Glomerular endothelial cell (primary cell): ENCODE results near the gene NSMF. TPM values are rescaled to one million over a fixed set of nuclear protein-coding genes. Genes with fewer than 3 reads are reported as not detected.

Experiments used
- DNase-seq: peaks from one replicate; pipeline ENCODE4 v3.0.0-alpha.2; 2011; ENCODE audit warnings: low read depth, low spot score; ENCODE audit errors: extremely low read depth
- total RNA-seq: library from RNA; depleted of rRNA; stranded (reverse); fragments of >200 nt; gene quantifications from 2 replicates; pipeline ENCODE4 v1.2.3, GENCODE V29; 2015

The NSMF gene, protein sequence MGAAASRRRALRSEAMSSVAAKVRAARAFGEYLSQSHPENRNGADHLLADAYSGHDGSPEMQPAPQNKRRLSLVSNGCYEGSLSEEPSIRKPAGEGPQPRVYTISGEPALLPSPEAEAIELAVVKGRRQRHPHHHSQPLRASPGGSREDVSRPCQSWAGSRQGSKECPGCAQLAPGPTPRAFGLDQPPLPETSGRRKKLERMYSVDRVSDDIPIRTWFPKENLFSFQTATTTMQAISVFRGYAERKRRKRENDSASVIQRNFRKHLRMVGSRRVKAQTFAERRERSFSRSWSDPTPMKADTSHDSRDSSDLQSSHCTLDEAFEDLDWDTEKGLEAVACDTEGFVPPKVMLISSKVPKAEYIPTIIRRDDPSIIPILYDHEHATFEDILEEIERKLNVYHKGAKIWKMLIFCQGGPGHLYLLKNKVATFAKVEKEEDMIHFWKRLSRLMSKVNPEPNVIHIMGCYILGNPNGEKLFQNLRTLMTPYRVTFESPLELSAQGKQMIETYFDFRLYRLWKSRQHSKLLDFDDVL
- total RNA-seq: 53.7 and 74.7 TPM in 2 replicates

DNA sequence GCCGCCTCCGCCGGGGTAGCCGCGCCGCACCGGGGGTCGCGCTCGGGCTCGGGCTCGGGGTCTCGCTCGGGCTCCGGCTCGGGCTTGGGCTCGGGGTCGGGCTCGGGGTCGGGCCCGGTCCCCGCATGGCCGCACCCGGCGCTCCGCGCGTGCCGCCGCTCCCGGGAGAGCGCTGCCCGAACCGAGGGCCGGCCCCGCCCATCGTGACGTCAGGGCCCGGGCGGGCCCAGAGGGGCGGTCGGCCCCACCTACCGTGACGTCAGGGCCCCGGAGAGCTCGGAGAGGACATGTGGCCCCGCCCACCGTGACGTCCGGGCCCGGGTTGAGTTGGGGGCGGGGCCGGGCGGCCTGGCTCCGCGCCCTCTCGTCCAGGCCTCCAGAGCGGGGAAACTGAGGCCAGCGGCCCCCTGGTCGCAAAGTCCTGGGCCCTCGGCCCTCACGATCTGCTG lies at the start of gene NSMF:
Gene NSMF (minus strand): TSS at position 183 of the 449 bp plus-strand sequence. CDS start 232 bp downstream, outside the sequence.
- DNase-seq: no peak

DNA sequence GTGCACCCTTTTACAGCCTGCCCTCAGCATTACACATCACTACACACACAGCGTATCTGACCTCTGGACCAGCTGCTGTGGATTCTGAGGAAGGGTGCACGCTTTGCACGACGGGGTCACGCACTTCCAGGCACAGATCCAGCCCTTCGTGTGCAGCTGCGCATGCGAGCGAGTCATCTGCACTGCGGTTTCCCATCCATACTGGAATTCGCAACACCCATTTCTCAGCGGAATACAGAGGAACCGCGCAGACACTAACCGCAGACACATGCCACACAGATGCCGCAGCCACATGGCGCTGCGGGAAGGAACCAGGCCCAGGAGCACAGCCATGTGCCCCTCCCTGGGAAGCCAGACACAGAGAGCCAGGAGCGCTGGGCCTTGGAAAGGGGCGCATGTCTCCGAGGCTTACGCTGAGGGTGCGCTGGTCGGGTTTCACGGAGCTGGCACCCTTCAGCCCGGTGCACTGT lies 47.6 kb upstream of the NSMF start:
- DNase-seq: no peak

DNA sequence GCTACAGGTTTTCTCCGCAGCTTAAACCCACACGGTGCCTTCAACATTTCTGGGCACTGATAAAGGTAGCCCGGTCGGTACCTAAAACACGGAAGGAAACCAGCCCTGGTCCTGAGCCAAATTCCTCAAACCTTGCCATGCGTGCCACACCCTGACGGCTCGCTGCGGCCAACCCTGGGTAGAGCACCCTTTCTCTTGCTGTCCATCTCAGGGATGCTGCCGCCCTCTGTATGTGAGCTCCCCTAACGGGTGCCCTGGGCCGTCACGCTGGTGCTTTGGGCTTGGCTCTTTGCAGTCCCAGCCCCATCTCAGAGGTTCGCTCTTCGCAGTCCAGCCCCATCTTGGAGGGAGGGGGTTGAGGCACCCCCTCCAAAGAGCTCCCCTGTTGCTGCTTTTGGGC lies 47.1 kb upstream of the NSMF start:
- DNase-seq: no peak

DNA sequence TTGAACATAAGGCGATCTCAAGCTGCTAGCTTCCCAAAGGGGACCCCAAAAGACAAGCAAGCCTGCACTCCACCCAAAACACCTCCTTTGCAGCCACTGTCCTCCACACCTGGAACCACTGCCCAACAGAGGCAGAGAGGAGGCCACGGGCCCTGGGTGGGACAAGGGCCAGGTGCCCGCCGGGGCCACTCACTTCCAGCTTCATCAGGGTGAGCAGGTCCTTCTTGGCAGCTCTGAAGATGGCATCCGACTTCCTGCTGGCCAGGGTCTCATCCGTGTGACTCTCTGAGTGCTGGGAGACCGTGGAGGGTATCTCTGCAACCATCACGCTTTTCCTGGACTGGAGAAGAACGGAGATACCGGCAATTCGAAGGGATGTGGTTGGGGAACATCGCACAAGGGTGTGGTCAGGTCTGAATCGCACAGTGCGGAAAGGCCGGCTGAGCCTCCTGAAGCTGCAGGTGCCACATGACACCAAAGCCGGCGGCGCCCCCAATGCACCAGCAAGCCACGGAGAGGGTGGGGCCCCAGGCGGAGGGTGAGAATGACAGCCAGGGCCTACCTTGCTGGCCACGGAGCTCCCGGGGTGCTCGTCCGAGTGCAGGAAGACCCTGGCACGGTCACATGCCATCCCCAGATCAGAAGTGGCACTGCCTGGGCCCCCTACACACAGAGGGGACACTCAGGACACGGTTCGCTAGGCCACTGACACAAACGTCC lies 46.4 kb upstream of the NSMF start:
- DNase-seq: no peak

DNA sequence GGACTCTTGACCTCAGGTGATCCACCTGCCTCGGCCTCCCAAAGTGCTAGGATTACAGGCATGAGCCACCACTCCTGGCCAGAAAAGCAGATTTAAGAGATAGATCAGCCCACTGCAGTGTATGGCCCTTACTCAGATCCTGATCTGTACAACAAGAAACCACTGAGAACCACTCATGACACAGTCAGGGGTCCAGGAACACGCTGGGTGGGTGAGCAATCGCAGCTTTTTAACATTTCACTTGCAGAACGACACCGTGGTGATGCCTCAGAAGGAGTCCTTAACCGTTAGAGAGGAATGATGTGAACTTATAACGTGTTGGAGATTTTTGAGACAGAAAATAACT lies 45.3 kb upstream of the NSMF start:
- DNase-seq: no peak

DNA sequence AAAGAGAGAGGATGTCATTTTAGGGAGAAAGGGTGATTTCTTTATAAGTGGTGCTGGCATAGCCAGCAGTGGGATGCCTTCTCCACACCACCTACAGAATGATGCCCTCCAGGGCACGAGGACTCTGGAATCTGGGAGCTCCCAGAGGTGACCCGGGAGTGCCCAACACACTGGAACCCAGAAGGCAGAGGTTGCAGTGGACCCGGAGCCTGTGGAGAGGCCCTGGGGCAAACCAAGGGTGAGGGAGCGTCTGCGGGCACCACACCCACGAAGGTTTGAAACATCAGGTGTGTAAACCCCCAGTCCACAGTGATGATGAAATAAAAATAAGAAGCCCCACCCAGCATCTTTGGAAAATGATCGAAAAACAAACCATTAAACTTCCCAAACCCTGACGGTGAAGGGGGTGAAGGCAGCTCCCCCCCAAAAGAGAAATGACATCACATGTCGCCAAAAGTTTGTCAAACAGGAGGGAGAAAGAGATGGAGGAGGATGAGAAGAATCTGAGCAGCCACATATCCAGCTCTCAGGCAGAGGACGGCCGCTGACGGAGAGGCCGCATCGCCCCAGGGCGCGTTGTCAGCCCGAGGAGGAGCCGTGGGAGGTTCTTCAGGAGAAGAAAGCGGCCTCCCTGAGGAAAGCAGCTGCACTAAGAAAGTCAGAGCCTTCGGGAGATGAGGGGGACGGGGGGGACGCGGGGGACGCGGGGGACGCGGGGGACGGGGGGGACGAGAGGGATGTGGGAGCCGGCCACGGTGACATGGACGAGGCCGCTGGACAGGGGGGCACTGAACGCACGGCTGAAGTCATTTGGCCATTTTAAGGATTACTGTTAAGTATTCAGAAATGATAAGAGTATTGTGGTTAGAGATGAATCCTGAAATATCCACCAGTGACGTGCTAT lies 43.1 kb upstream of the NSMF start:
- no peak for DNase-seq

DNA sequence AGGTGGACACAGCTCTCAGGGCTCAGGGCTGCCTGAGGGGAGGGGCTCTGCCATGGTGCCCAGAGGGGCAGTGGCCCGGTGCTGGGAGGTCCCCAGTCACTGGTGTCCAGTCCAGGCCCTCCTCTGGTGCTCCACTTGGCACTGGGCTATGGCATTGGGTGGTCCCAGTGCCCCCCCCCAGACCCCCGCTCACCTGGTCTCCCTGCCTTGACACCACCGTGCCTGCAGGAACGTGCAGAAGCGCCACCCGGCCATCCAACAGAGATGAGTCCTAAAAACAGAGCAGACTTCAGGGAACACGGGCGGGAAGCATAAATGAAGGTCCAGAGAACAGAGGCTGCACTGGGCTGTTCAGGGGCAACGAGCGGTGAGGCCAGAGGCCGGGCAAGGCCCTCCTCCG lies 42.3 kb upstream of the NSMF start:
- DNase-seq: no peak

DNA sequence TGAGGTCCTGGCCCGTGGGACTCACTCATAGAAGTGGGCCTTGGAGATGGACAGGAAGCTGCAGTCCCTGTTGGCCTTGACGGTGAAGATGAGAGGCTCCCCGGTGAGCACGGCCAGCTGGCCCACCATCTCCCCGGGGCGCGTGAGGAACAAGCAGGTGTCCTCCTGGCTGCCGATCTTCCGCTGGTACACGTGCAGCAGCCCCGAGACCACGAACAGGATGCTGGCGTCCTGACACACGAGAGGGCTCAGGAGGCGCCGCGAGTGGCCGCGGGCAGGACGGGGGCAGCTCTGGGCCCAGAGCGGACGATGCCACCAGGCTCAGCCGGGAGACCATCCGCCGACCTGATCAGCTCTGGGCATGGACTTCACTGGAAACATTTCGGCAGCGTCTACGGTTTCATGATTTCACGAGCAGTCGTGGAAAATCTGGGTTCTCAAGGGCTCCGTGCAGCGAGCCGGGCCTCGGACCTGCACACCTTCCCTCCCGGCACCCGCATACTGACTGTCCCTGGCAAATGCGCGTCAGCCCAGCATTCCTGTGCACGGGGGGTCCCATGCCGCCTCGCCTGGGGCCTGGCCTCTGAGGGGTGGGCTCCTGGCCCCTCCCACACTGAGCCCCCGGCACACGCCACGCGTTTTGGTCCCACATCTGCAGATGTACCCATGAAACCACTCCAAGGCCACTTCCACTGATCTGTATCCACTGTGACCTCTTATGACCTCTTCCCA lies 41.7 kb upstream of the NSMF start:
- no peak for DNase-seq

DNA sequence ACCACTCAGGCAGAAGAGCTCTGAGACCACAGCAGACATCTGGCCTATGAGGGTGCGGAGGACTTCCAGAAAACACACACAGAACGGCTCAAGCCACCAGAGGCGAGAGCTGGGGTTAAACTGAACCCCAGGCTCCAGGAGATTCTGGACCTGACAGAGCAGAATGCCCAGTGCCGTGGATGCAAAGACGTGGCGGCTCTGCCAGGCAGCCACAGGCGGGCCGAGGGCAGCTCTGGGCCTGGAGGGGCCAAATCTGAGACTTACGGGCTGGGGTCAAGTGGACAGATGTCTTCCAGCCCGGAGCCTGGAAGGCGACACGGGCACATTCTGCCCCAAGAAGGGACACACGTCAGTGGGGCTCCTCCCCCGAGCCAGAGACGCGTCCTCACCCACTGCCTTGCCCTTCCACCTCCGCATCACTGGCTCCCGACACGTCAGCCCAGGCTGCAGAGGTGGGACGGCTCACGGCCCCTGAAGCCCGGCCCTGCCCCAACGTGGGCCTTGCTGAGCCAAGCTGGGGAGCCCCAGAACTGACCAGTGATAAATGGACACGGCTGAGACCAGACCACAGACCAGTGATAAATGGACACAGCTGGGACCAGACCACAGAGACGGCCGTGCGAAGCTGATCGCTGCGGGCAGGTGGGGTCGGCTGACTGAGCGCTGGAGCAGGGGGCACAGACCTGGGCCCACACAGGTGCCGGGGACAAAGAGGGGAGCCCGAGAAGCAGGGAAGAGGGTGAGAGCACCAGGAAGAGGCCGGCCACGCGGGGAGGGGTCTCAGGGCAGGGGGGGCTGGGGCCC lies 40.9 kb upstream of the NSMF start:
- DNase-seq: no peak

DNA sequence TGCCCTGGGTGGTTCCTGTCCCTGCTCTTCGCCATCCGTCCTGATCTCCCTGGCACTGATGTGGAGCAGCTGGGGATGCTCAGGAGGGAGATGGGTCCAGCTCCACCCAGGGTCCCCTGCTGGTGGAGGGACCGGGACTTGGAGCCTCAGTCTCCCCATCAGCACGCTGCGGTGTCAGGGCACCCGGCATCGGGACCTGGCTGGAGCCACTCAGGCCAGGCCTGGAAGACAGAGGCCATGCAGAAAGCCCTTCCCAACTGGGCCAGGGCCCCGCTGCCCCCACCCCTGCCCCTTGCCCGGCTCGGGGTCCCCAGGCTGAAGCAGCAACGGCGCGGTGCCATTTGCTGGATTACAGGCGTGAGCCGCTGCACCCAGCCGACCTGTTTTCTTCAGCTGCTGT lies 40.3 kb upstream of the NSMF start:
- no peak for DNase-seq

DNA sequence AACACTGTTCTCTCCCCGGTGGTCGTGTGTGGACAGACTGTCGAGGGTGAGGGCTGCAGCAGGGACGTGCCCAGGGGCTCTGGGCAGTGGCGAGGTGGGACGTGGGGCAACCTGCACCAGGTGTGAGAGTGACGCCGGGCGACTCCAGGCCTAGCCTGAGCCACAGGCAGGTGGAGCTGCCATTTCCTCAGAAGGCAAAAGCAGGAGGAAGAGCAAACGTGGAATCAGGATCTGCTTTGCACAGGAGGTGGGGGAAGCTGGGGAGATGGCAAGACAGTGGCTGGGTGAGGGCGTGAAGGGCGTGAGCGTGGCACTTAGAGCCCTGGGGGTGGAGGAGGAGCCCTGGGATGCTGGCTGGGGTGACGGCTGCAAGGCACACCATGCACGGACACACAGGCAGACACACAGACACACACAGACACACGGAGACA lies 39.6 kb upstream of the NSMF start:
- no peak for DNase-seq

DNA sequence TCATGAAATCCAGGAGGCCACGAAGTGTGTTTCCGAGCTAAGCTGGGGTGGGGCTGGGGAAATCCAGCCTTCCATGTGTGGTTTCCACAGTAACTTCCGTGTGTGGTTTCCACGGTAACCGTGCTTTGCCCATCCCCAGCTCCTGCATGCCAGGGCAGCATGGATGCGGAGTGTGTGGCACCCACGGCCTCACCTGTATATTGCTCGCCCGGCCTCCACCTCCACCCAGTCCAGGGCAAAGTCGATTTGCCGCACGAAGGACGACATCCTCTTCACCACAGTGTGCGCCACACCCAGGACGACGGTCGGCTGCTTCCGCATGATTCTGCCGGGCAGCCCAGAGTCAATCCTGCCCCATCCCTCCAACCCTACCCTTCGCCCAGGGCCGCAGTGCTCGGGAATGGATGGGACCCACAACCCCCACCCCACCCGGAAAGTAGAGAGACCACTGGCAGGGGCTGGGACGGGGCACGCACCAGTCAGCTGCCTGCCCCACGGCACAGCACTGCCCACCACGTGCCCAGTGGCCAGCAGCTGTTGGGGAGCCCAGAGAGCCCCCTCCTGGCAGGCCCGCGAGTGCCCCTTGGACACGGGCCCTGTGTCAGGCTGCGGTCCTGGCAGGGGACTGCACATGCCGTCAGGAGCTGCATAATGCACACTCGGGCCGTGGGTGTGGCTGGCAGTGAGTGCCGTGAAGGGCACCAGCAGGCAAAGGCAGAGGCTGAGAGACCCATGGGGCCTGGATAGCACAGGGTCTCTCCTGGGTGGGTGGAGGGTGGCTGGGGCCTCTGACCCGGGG lies 39.0 kb upstream of the NSMF start:
- no peak for DNase-seq

DNA sequence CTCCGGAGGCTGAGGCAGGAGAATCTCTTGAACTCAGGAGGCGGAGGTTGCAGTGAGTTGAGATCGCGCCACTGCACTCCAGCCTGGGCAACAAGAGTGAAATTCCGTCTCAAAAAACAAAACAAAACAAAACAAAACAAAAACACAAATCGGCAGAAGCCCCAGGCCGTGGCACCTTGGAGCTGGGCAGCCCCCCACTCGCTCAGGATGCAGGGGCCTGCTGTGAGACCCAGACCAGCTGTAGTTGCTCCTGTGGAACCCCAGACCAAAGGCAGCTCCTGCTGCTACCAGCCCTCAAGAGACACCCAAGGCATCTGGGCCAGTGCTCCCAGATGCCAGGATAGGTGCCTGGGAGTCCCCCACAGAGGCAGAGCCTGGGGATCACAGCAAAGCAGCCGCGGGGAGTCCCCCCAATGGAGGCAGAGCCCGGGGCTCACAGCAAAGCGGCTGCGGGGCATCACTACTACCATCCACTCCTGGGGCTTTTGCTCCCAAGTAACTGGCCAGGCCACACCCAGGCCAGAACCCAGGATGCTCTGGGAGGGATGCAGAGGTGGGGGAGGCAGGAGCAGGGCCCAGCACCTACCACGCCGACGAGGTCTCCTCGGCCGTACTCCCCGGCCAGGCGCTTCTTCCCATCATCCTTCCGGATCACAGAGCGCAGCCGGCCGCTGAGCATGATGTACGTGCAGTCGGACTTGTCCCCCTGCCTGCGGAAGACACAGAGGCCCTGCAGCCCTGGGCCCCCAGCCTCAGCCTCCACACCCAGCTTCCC lies 37.7 kb upstream of the NSMF start:
- no peak for DNase-seq

DNA sequence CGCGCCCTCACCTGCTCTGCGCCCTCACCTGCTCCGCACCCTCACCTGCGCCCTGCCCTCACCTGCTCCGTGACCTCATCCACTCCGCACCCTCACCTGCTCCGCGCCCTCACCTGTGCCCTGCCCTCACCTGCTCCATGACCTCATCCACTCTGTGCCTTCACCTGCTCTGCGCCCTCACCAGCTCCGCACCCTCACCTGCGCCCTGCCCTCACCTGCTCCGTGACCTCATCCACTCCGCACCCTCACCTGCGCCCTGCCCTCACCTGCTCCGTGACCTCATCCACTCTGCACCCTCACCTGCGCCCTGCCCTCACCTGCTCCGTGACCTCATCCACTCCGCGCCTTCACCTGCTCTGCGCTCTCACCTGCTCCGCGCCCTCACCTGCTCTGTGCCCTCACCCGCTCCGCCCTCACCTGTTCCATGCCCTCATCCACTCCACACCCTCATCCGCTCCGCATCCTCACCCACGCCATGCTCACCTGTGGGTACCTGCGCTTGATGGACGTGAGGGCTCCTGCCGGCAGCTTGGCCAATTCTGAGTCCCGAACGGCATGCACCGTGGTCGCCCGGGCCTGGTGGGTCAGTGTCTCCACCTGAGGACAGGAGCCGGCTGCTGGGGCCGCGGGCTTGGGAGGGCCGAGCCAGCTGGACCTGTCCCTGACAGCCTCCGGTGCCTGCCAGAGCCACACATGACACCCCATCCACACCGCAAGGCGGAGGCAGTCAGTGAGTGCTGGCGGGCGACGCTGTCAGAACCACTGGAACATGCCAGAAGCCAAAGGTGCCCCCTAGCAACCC lies 35.6 kb upstream of the NSMF start:
- DNase-seq: no peak

DNA sequence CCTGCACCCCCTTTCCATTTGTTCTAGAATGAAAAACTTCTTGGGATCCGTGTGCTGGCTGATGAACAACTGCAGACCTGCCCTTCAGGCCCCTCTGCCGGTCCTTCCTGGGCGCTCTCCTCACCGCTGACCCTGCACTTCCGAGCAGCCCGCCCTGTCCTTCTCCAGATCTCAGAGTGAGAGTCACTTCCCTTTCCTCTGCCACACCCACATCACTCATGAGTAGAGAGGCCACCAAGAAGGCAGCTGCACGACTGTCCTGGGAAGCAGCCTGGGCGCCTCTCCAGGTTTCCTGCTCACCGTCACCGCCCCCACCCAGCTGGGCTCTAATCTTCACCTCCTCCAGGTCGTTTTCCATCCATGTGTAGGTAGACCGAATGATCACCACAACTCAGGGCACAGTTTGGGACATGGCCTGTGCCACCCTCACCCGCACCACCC lies 35.0 kb upstream of the NSMF start:
- DNase-seq: no peak

DNA sequence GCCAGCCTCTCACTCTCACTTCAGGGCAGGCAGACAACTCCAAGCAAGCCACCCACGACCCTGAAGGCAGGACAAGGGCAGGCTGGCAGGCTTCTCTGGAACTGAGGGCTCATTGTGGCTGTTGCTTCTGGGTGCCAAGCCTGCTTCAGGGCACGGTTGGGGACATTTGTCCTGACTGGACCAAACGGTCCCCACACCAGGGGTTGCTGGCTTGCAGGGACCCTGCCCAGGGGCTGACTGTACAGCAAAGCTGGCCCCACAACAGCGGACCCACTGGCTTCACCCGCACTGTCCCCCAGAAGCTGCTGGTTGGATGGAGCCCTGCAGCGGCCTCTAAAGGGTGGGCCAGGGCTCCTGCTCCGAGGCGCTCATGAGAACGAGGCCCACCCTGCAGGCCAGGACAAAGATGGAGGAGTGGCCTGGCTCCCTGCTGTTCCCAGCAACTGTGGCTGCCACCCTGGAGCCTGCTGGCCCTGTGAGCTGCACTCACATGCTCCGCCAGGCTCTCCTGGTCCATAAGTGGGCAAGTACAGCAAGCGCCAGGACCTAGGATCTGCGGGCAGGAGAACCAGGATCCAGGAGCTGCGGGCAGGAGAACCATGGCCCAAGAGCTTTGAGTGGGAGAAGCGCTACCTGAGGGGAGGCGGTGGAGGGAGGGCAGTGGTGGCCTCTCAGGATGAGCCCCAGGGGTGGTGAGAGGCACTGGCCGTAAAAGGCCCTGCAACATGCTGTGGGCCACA lies 34.4 kb upstream of the NSMF start:
- DNase-seq: no peak
